Inferior parietal cortex (tissue), 1 donor: ENCODE measurements around the gene C2CD2L.
A peak's percentile ranks its signal among the peaks of the same experiment; 100 is the strongest.
"Not testable (repeated sequence)": the region's sequence is repeated elsewhere in the genome, so short reads cannot be mapped to it uniquely, and the experiment has no call there.

Source experiments
- DNase-seq: peaks from one replicate; pipeline ENCODE4 v3.0.0-alpha.2; 2016; ENCODE audit errors: extremely low spot score

C2CD2L gene

DNA sequence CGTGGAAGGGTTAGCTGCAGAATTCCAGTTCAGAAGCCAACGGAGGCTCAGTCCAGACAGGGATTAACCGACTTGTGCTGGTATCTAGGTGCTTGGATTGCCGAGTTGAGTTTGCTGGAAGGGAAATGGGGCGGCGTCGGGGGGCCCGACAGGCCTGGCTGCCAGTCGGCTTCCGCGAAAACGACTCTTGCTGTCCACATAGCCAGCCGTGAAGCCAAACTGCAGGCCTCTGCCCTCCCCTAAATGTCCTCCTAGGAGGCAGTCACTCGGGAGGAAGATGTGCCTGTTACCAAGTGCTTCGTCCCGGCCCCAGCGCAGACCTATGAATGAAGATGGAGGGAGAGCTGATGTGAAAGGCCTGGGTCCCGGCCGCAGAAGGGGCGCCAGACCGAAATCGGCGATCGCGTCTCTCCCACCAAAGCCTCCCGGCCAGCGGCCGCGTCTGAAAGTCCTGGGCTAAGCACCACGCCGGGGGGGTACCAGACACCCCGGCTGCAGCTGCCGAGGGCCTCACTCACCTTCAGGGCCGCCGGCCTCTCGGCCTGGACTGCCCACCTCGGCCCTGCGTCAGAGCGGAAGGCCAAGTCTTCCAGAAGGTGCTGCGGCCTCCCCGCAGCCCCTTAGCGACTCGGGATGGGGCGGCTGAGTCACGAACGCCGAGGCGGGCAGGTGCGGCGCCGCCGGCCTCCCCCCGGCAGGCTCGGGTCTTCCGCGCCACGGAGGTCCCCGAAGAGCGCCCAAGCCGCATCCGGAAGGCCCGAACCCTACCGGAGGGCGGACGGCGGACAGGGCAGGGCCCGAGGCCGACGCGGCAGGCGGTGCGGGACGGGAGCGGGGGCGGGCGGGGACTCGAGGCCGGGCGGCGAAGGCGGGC lies 13.0 kb upstream of the C2CD2L start:
- DNase-seq = no peak

DNA sequence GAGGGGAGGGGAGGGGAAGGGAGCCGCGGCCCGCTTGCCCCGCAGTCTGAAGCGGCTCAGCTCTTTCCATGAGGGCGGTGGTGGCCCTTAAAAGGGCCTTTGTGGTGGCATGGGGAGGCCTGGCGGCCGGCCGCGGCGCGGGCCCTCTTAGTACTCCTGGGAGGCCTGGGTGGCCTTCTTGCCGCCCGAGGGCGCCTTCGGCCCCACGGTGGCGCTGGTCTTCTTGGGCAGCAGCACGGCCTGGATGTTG lies 12.4 kb upstream of the C2CD2L start:
- no peak for DNase-seq

DNA sequence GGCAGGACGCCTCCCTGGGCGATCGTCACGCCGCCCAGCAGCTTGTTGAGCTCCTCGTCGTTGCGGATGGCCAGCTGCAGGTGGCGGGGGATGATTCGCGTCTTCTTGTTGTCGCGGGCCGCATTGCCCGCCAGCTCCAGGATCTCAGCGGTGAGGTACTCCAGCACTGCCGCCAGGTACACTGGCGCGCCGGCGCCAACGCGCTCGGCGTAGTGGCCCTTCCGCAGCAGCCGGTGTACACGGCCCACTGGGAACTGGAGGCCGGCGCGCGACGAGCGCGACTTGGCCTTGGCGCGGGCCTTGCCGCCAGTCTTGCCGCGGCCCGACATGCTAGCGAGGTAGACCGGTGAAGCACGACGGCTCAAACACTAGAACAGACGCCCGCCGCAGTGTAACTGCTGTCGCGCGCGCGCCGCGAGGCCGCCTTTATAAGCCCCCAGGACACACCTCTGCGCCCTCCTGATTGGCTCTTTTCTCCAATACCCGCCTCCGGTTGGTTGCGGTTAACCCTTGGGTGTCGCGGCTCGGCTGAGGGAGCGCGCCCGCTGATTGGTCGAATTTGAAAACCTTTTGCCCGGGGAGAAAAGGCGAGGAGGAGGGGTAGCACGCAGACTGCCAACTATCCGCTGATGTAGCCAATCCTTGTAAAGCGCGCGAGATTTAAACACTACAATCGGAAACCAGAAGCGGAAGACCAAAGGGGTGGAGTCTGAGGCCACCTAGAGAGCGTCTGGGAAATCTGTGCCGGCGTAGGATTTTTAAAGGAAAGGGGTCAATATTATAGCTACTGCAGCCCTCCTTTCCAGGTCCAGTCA lies 11.9 kb upstream of the C2CD2L start:
- DNase-seq = peak; percentile 100

GRCh38 chr11:119099711-119100110 lies 7.4 kb upstream of the C2CD2L start:
- DNase-seq = no peak

- DNase-seq = no peak
These were observed 6.7 kb upstream of the C2CD2L start for GRCh38 chr11:119100246-119100970.

GRCh38 chr11:119100994-119101758 lies 6.0 kb upstream of the C2CD2L start:
- DNase-seq = no peak

DNA sequence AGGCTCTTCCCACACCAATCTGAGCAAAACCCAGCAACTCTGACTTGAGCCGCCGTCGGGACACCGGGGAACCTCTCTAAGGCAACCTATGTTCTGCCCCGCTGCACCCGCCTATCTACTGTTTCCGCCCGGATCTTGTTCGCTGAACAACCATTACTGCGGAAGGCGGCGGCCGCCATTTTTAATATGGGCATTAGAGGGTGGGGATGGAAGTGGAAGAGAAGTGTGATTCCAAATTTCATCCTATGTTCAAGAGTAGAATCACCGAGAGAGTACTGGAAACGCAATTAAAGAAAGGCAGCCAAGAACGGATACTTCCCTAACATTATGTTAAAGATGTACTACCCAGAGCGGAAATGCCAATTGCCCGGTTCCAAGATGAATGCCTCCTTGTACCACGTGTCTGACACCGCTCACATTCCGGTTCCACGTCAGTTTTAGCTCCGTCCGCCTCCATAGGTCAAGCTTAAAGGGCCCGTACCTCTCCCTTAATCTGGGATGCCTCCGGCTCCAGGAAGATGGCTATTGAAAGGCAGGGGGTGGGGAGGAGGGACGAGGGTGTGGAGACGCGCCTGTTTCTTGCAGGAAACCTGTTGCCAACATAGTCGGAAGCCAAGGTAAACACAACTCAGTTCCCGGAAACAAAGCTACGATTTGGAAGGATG lies 5.3 kb upstream of the C2CD2L start, which contains the start of gene DPAGT1:
Gene DPAGT1 (minus strand): TSS at position 95 of the 665 bp plus-strand sequence. CDS start 198 bp downstream, outside the sequence.
- DNase-seq = peak; percentile 97

GRCh38 chr11:119103161-119103664 lies 3.9 kb upstream of the C2CD2L start:
- not testable (repeated sequence) for DNase-seq

- no peak for DNase-seq
These were observed 3.4 kb upstream of the C2CD2L start for GRCh38 chr11:119103793-119104192.

- no peak for DNase-seq
These were observed 498 bp downstream of the C2CD2L start for GRCh38 chr11:119107538-119108145.

DNA sequence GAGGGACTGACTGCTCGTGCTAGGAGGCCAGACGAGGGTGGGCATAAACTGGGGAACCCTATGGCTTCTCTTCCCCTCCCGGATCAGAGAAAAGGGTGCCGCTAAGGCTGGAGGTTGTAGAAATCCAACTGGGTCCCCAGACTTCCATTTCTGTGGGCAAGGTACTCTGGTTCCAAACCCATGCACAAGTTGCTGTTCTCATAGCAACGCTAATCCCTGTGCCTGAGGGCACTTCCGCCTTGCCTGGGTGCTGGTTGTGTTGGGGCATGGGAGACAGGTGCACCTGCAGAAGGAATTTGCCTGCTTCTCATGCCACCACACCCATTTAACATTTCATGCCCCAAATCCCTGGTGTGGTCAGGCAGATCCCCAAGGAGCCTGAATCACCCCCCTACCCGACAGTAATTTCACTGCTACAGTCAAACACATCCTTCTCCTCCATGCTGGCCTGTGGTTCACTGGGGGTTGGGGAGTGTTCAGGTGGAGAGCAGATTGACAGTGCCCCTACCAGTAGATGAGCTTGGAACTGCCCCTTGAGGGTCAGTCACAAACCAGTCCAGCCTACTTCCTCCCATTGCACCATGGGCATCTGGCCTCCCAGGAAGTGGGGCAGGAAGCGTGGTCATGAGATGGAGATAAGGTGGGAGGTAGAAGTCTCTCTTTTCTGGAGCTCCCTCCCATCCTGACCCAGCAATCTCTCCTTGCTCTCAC lies 1.2 kb downstream of the C2CD2L start:
- no peak for DNase-seq

GRCh38 chr11:119108857-119109221 lies 1.7 kb downstream of the C2CD2L start:
- DNase-seq = no peak

DNA sequence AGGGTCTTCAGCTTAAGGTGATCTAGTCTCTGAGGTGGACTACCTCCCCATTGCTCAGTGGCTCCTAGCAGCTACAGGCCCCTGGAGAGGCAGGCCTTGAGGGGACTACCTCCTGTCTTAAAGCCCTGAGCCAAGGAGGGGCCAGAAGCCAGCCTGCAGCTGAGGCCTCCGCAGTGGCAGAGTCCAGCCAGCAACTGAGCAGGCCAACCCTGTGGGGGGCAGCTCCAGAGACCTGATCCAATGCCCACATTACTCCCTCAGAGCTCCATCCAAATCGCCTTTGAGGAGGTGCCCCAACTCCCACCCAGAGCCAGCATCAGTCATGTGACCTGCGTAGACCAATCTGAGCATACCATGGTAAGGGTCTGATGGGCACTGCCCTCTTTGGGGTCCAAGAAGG lies 2.7 kb downstream of the C2CD2L start:
- no peak for DNase-seq

DNA sequence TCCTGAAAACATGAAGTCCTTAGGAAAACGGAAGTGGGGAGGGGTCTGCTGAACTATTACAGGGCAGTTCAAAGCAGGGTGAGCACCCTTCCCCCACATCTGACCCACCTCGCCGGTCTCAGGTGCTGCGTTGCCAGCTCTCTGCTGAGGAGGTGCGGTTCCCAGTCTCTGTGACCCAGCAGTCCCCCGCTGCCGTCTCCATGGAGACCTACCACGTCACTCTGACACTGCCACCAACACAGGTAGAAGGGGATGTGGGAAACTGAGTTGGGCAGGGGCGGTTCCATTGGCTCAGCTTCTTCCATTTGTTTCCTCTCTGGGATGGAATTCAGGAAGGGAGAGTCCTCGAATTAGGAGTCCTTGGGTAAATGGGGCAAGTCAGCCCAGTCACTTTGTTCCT lies 3.3 kb downstream of the C2CD2L start:
- DNase-seq = no peak

GRCh38 chr11:119111361-119111925 lies 4.3 kb downstream of the C2CD2L start:
- no peak for DNase-seq

- no peak for DNase-seq
These were observed 5.3 kb downstream of the C2CD2L start for GRCh38 chr11:119112314-119113020.

GRCh38 chr11:119113716-119114115 lies 6.6 kb downstream of the C2CD2L start:
- DNase-seq = no peak

- no peak for DNase-seq
These were observed 7.2 kb downstream of the C2CD2L start for GRCh38 chr11:119114351-119114750.
